NCI-H748 treated with DMSO at 0.1 percent for 48 hours (cell line): ENCODE measurements around the gene P2RX6.
A peak's percentile ranks its signal among the peaks of the same experiment; 100 is the strongest.

Experiments used
- DNase-seq: peaks from one replicate; lab custom pipeline; 2025; lab: John Stamatoyannopoulos, UW

The P2RX6 gene

DNA sequence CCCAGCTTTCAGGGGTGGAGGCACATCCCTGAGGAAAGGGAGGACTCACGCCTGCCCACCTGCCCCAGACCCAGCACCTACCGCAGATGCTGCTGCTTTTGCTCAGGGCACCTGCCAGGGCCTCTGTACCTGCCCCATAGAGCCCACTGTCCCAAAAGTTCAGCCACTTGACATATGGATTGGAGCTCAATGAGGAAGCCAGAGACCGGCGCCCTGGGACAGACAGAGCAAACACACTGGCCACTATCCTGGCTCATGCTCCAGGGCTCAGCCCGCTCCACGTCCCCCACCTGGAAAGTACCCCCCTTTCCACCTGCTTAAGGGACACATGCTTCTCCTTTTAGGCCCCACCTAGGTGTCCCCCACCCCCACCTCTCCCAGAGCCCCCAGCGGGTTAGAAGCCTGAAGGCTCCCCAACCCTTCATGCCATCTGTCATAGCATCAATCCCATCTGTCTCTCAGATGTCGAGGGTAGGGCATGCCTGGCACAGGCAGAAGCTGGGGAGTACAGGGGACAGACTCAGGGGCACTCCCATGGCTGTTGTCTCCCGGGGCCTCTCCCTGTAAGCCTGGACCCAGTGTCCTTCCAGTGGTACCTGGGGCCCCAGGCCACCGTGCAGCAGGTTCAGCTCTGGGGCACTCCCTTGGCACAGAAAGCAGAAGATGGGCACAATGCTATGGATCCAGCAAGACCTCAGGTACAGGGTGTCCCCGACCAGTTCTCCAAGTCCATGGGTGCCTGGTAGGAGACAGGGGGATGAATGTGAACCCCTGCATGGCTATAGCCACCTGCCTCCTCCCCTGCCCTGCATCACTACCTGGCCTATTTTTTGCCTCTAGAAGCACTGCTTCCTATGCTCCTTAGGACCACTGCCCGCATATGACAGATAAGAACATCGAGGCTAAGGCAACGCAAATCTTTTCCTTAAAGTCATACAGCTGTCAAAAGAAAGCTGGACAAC lies 2.2 kb upstream of the P2RX6 start:
- no peak for DNase-seq

DNA sequence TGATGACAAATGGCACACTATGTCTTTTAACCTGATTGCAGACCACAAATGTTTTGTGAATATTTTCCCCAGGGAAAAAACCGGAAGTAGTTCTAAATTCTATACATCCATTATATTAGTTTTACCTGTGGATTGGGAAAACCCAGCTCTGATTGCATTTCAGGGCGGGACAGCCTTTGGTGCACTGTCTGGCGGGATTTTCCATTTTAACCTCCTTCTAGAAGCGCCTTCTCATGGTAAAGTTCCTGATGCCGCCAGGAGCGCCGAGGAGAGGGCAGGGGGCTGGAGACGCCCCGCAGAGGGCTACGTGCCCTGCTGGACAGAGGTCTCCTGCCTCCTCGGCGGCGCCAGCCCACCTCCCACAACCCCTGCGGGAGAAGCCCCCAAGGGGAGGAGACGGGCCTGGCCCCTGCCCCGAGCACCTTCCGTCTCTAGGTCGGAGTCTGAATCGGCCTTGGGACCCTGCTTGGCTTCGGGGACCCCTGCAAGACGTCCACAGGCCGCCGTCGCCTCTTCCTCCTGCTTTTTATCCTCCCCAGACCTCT lies 1.2 kb upstream of the P2RX6 start:
- DNase-seq: no peak

DNA sequence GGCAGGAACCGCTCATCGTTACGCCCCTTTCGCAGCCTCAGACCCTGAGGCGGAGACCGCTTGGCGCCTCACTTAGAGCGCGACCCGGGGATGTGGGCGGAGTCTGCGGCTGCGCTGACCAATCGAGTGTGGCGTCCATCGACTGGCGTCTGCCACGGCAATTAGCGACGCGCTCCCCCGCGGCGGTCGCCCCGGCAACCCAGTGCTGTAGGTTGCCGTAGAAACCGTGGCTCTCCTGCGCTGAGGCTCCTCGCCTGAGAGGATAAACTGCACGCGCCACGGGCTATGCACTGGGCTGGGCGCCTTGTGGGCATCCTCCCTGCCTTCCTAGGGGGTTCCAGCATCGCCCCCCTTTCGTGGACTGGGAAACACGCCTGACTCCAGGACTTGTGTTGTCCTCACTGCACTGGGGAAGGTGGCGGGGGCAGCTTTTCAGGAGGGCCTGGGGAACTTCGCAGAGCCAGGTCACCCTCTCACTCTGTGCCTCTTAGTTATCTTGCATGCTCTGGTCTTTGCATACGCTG lies 701 bp upstream of the P2RX6 start:
- peak; percentile 78 for DNase-seq

DNA sequence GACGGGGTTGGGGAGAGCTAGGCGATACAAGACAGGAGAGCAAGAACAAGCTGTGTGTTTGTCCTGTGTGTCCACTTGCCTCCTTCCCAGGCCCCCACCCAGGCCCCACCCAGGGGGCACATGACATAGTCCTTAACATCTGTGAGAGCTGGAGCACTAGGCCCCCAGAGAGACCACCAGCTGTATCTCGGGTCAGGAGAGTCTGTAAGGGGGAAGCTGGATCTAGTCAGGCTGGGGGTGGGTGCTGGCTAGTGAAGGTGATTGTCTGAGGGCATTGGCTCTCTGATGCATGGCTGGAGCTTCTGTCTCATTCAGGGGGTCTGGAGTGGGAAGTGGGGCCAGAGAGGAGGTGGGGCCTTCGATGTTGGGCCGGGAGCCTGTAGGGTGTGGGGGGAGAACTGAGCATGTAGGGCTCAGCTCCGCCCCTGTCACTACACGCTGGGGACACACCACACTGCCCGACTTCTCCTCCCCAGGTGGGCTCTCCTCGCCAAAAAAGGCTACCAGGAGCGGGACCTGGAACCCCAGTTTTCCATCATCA lies 571 bp downstream of the P2RX6 start:
- no peak for DNase-seq

DNA sequence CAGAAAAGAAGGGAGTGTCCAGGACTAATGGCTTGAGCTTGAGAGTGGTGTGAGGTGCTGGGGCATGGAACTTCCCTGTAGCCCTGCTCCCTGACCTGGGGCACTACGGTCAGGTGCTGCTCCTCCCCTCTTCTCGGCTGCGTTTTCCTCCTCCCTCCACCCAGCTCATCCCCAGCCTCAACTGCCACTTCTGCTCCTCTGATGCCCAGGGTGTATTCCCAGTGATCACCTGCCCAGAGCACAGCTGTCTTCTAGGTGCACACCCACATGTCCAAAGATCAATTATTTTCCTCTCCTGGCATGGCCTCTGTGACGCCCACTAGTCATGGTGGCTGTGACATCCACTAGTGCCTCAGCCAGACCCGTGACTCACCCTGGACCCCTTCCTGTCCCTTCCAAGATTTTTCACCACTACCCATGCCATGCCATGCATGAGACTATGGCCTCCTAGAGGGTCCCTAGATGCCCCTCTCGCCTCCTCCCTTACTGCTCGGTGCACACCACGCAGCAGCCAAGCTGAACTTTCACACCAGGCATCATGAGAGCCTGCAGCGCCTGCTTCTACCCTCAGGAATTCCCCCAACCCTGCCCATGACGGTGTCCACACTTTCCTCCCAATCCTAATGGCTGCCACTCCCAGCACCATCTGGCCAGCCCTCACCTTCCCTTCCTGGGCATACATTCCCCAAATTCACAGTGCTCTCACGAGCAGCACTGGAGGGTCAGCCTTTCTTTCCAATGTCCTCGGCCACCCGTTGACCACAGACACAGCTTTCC lies 1.9 kb downstream of the P2RX6 start:
- DNase-seq: no peak

DNA sequence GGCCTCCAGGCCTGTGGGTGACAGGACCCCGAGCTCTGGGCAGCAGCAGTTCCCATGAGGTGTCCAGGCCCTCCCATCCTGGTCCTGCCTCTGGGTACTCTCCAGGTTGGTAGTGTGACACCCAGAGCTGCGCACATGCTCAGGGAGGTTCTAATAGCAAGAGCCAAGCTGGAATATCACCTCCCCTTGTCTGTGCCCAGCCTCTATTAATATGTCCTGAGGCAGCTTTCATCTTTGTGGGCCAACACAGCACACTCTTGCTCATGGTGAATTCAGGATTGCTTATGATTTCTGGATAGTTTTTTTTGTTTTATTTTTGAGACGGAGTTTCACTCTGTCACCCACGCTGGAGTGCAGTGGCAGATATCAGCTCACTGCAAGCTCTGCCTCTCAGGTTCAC lies 3.3 kb downstream of the P2RX6 start:
- no peak for DNase-seq

DNA sequence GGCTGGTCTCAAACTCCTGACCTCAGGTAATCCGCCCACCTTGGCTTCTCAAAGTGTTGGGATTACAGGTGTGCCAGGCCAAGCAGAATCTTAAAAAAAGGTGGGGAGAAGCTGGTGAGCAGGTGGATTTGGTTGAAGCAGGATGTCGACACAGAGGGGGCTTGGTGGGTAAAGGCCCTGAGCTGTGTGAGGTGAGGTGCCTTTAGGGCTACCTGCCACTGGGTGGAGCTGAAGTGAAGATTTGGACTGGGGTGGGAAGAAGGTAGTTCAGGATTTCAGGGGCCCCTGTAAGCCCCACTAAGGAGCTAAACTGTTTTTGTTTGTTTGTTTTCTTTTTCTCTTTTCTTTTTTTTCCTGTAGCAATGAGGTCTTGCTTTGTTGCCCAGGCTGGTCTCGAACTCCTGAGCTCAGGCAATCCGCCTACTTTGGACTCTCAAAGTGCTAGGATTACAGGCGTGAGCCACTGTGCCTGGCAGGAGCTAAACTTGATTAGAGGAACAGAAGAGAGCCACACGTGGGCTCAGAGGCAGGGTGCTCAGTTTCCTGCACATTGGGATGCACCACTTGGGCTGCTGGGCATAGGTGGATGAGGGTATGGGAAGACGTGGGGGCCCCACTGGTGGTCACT lies 6.0 kb downstream of the P2RX6 start:
- DNase-seq: peak; percentile 2

DNA sequence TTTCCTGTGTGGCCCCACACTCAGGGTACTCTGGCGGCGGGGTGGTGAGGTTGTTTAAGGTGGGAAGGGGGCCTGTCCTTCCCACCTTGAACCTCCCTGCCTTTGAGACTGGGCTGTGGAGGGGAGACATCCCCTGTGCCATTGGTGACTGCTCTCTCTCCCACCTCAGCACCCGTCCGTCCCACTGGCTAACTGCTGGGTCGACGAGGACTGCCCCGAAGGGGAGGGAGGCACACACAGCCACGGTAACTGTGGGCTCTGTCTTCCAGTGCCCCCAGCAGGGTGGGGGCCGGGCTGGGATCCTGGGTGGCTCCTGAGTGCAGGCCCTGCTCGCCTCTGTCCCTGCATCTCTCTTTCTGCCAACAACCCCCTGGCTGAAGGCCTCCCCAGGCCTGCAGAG lies 7.5 kb downstream of the P2RX6 start:
- DNase-seq: no peak

DNA sequence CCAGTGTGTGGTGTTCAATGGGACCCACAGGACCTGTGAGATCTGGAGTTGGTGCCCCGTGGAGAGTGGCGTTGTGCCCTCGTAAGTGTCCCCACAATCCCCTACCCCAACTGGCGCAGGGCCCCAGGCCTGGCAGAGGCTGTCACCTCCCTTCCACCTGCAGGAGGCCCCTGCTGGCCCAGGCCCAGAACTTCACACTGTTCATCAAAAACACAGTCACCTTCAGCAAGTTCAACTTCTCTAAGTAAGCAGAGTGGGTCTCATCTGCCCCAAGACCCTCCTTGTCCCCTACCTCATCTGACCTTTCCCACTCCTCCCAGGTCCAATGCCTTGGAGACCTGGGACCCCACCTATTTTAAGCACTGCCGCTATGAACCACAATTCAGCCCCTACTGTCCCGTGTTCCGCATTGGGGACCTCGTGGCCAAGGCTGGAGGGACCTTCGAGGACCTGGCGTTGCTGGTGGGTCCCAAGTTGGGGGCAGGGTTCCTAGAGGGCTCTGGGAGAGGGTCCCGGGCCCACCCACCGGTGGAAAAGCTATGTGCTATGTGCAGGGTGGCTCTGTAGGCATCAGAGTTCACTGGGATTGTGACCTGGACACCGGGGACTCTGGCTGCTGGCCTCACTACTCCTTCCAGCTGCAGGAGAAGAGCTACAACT lies 8.1 kb downstream of the P2RX6 start:
- DNase-seq: no peak

DNA sequence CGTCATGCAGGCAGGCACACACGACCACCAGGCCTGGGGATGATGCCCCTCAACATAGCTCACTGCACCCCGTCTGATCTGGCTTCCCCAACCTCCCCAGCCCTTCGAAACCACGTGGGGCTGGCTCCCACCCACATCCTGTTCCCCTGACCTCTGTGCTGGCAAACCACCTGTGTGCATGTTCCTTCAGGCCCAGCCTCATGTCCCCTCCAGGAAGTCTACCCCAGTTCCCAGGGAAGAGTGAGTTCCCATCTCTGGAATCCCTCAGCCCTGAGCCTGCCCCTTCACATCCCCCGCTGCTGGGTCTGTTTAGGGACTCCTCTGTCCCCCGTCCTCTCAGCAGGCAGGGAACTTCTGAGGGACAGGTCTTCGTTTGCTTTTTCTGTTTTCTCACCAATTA lies 10.3 kb downstream of the P2RX6 start:
- no peak for DNase-seq

DNA sequence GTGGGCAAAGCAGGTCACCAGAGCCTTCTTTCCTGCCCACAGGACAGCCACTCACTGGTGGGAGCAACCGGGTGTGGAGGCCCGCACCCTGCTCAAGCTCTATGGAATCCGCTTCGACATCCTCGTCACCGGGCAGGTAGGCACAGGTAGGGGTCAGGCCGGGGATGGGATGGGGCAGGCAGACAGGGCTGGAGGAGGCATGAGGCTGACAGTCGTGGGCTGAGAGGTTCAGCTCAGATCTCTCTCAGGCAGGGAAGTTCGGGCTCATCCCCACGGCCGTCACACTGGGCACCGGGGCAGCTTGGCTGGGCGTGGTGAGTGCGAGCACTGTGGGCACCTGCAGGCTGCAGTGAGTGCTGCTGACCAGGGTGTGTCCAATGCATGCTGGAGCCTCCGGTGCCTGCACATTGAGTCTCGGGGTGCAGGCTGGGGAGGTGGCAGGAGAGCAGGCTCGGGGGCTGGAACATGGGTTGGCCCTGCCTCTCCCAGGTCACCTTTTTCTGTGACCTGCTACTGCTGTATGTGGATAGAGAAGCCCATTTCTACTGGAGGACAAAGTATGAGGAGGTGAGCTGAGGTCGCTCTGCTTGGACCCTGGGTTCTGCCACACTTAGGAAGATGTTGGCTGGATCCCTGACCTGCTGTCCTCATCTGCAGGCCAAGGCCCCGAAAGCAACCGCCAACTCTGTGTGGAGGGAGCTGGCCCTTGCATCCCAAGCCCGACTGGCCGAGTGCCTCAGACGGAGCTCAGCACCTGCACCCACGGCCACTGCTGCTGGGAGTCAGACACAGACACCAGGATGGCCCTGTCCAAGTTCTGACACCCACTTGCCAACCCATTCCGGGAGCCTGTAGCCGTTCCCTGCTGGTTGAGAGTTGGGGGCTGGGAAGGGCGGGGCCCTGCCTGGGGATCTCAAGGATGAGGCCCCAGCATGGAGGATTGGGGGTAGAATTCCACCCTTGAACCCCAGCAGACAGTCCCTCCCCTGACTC lies 11.1 kb downstream of the P2RX6 start:
- no peak for DNase-seq

DNA sequence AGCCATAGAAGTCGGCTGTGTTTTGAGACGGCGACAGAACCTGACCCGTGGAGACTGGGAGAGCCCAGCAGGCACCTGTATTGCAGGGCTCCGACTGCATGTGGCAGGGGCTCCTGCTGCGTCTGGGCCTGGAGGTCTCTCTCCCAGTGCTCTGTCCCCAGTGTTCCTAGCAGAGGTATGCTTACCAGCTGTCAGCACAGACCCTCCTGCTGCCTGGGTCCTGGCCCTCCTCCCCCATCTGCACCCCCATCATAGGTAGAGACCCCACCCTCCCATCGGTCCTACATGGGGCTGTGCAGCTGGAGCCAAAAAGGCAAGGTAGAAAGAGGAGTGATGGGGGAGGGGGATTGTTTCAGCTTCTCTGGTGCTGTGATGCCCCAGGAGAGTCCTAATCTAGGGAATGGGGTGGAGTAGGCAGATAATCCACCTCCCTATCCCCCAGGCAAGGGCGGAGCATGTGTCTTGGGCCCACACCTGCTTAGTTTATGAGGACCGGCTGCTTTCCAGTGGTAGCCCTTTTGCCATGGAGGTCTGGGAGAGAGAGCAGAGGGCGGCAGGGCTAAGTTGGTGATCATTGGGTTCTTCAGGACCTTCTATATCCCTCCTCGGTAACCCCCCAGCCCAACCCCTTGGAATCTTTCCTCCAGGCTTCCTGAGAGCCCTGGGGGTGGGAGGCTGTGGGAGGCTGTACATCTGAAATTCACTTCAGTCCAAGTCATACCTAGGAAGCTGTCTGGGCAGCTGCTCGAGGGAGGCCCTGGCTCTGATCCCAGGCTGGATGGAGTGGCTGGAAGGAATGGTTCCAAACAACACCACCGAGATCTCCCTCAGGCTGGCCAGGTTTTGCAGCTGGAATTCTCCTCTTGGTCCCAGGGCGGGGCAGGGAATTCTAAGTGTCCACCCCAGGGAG lies 12.1 kb downstream of the P2RX6 start:
- no peak for DNase-seq

DNA sequence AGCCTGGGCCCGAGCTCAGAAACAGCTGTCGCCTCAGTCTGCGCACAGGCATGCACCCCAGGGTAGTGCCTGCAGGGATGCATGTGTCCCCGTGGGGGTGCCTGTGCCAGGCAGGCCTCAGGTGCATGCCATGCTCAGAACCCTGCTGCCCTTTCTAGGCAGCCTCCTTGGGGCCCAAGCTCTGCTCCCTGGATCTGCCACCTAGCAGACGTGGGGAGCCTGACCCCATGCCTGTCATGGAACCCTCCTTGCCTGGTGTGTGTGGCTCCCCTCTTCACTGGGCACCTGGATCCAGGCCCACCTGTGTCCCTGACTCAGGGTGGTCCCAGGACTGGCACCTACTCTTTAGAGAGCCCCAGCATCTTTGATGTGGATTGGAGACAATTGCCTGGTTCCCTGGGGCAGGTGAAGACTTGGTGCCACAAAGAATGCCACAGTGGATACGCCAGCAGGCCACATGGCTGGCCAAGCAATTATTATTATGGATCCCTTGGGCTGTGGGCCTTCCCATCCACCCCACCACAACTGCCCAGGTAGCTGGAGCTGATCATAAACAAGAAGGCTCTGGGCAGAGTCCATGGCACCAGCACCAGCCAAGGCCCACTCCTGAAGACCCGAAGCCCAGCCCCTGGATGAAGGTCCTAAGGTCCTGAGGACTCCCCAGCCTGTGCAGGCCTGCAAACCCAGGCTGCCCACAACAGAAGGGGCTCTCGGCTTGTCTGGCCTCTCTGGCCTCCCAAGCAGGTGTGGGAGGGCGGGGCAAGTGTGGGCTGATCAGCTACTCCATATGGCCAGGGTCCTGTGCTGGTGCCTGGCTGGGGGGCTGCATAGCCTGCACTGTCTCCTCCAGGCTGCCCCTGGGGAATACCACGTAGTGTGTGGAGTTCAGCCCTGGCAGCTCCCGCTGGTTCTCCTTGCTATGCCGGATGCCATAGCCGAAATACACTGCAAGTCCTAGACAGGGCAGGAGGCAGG lies 13.6 kb downstream of the P2RX6 start:
- DNase-seq: no peak

DNA sequence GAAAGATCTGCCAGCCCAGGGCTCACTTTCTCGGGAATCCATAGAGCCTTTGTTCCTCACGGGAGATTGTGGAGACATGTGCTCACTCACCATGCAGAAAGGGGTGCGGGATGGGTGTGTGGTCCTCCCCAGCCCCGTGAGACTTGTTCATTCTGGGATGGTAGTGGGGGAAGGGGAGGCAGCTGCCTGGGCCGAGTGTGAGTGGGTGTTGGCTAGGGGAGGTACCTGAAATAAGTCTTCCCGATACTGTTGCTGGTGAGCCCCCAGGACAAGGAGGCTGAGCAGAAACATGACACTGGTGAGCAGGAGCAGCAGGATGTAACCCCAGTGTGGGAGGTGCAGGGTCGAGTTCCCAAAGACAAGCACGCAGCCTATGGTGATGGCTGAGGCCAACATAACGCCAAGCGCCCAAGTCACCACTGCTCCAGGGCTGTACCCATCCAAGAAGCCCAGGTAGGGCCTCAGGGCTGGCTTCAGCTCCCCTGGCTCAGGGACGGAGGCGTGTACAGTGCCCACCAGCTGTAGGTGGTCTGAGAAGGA lies 14.6 kb downstream of the P2RX6 start:
- DNase-seq: no peak

DNA sequence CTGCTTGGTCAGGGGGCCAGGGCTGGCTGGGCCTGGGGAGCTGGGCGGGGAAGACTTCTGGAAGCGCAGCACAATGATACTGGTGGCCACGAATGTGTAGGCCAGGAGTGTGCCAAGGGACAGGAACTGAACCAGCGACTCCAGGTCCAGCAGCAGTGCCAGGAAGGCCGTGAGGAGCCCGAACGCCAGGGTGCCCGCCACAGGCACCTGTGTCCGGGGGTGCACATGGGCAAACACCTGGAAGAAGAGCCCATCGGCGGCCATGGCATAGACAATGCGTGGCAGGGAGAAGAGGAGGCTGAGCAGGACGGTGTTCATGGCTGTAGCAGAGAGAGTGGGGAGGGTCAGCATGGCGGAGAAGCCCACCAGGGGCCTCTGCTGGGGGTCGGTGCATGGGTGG lies 15.1 kb downstream of the P2RX6 start:
- DNase-seq: no peak

DNA sequence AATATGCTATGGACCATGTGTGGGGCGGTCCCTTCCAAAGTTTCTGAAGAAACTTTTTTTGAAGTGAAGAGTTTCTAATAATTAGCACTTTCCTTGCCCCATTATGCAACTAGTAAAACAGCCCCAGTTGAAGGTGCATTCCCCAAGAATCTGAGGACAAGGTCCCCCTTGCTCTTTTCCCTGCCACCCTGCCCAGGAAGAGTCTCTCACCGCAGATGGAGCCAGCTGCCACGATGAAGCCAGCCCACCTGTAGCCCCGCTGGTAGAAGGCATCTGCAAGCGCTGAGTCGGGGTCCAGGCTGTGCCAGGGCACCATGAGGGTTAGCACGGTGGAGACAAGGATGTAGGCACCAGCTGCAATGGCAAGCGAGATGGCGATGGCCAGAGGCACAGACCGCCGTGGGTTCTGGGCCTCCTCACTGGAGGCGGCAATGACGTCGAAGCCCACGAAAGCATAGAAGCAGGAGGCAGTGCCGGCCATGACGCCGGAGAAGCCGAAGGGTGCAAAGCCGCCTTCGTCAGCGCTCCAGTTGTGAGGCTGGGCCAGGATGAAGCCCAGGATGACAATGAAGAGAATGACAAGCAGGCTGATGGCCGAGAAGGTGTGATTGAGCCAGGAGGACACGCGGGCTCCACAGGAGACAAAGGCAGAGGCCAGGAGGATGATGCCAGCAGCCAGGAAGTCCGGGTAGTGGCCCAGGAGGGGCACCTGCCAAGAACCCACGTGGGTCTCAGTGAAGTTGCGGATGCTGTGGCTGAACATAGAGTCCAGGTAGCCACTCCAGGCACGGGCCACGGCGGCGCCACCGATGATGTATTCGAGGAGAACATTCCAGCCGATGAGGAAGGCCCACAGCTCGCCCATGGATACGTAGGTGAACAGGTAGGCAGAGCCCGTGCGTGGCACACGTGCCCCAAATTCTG lies 15.9 kb downstream of the P2RX6 start:
- DNase-seq: no peak
